ENCODE results near the gene INSM2.

DNA sequence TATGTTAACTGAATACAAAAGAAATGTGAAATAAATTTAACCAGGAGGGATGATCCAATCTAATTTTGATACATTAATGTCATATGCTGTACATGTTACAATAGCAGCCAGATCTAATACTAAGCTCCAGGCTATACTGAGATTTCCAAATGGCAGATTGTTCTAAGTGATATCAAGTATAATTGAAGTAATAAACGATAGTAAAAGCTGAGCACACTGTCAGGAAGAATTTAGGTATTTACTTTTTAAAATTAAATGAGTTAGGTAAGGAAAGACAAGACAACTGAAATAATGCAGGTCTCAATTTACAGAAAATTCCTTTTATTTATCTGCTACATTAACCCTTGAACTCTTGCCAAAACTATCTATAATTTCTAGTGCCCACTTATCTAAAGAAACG lies 39.9 kb downstream of the INSM2 start:
- TF ChIP-seq, protein P1, sequence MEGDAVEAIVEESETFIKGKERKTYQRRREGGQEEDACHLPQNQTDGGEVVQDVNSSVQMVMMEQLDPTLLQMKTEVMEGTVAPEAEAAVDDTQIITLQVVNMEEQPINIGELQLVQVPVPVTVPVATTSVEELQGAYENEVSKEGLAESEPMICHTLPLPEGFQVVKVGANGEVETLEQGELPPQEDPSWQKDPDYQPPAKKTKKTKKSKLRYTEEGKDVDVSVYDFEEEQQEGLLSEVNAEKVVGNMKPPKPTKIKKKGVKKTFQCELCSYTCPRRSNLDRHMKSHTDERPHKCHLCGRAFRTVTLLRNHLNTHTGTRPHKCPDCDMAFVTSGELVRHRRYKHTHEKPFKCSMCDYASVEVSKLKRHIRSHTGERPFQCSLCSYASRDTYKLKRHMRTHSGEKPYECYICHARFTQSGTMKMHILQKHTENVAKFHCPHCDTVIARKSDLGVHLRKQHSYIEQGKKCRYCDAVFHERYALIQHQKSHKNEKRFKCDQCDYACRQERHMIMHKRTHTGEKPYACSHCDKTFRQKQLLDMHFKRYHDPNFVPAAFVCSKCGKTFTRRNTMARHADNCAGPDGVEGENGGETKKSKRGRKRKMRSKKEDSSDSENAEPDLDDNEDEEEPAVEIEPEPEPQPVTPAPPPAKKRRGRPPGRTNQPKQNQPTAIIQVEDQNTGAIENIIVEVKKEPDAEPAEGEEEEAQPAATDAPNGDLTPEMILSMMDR (conservative IDR thresholded peaks at IDR 0.05; ENCODE audit: low read depth, low read length) = no peak
- TF ChIP-seq POLR2A (IDR thresholded peaks at IDR 0.05; ENCODE audit: low read depth, low read length) (no peak), MXI1 (IDR thresholded peaks at IDR 0.05; ENCODE audit: borderline replicate concordance, low read depth, low read length) (no peak), RAD21 (IDR thresholded peaks at IDR 0.05; ENCODE audit: low read length) (no peak)
